Muscle layer of colon (tissue), 2 donors: ENCODE measurements around the gene POU2F3.

ENCODE experiments used
- H3K27ac ChIP-seq: one replicate; pipeline ENCODE4 v1.7.0; 2013; ENCODE audit warnings: low read depth, mild to moderate bottlenecking, low read length, moderate library complexity
- H3K27me3 ChIP-seq, 2 donors: one replicate each; pipeline ENCODE4 v1.7.0; 2013; ENCODE audit warnings: low read length in 2 of 2, mild to moderate bottlenecking in 2 of 2; ENCODE audit not compliant: insufficient read depth in 2 of 2, control insufficient read depth in 1 of 2
- H3K36me3 ChIP-seq: one replicate; pipeline ENCODE4 v1.7.0; 2013; ENCODE audit warnings: mild to moderate bottlenecking, low read length; ENCODE audit not compliant: insufficient read depth
- H3K4me1 ChIP-seq: one replicate; pipeline ENCODE4 v1.7.0; 2013; ENCODE audit warnings: mild to moderate bottlenecking, low read length; ENCODE audit not compliant: insufficient read depth
- H3K4me3 ChIP-seq, 2 donors: one replicate each; pipeline ENCODE4 v1.7.0; 2013; ENCODE audit warnings: low read length in 2 of 2, low read depth in 1 of 2, mild to moderate bottlenecking in 1 of 2, moderate library complexity in 1 of 2
- H3K9ac ChIP-seq: one replicate; pipeline ENCODE4 v1.7.0; 2013; ENCODE audit warnings: low read length
- H3K9me3 ChIP-seq: one replicate; pipeline ENCODE4 v1.7.0; 2013; ENCODE audit warnings: mild to moderate bottlenecking, low read length
- donor health status: abdominal sarcoma.
- donor health status: Adenocarcinoma of cecum.

POU2F3 gene

GRCh38 chr11:120258661-120259060, 18.7 kb downstream of the POU2F3 start:
- no peaks in the 10 kb centered on the region for H3K9me3 ChIP-seq
- H3K36me3 ChIP-seq: no peaks in the 10 kb centered on the region
- no peaks in the 10 kb centered on the region for H3K4me1 ChIP-seq
- no peak overlapping the region for H3K4me3 ChIP-seq
- H3K27ac ChIP-seq: no peak overlapping the region
- H3K9ac ChIP-seq: no peak overlapping the region
- H3K27me3 ChIP-seq: peaks cover 6 to 15% of the 10 kb centered on the region in 2 donors

- H3K9ac ChIP-seq: no peak overlapping the region
These were observed 19.3 kb downstream of the POU2F3 start for GRCh38 chr11:120259241-120259640.

GRCh38 chr11:120259988-120260565, 20.1 kb downstream of the POU2F3 start:
- H3K27ac ChIP-seq: no peak overlapping the region
- peaks cover 0 to 9% of the 10 kb centered on the region in 2 donors for H3K27me3 ChIP-seq
- H3K4me3 ChIP-seq: no peak overlapping the region
- H3K9me3 ChIP-seq: no peaks in the 10 kb centered on the region
- no peaks in the 10 kb centered on the region for H3K36me3 ChIP-seq
- no peaks in the 10 kb centered on the region for H3K4me1 ChIP-seq
- no peak overlapping the region for H3K9ac ChIP-seq

More at GRCh38 chr11:120259241-120259640, 19.3 kb downstream of the POU2F3 start:
- H3K9me3 ChIP-seq: no peaks in the 10 kb centered on the region
- H3K27ac ChIP-seq: no peak overlapping the region
- no peaks in the 10 kb centered on the region for H3K36me3 ChIP-seq
- peaks cover under 1 to 15% of the 10 kb centered on the region in 2 donors for H3K27me3 ChIP-seq
- H3K4me3 ChIP-seq: no peak overlapping the region
- H3K4me1 ChIP-seq: no peaks in the 10 kb centered on the region

GRCh38 chr11:120260616-120261015, 20.7 kb downstream of the POU2F3 start:
- H3K4me3 ChIP-seq: no peak overlapping the region
- no peaks in the 10 kb centered on the region for H3K36me3 ChIP-seq
- no peaks in the 10 kb centered on the region for H3K4me1 ChIP-seq
- H3K9ac ChIP-seq: no peak overlapping the region
- no peak overlapping the region for H3K27ac ChIP-seq
- H3K9me3 ChIP-seq: no peaks in the 10 kb centered on the region
- H3K27me3 ChIP-seq: peaks cover 0 to 4% of the 10 kb centered on the region in 2 donors

GRCh38 chr11:120261321-120261720, 21.4 kb downstream of the POU2F3 start:
- H3K4me1 ChIP-seq: no peaks in the 10 kb centered on the region
- H3K27ac ChIP-seq: no peak overlapping the region
- H3K36me3 ChIP-seq: no peaks in the 10 kb centered on the region
- H3K9me3 ChIP-seq: no peaks in the 10 kb centered on the region
- H3K4me3 ChIP-seq: no peak overlapping the region
- H3K9ac ChIP-seq: no peak overlapping the region
- H3K27me3 ChIP-seq: peaks cover 0 to under 1% of the 10 kb centered on the region in 2 donors

GRCh38 chr11:120261931-120262330, 22.0 kb downstream of the POU2F3 start:
- no peaks in the 10 kb centered on the region for H3K36me3 ChIP-seq
- no peak overlapping the region for H3K27ac ChIP-seq
- H3K4me1 ChIP-seq: no peaks in the 10 kb centered on the region

GRCh38 chr11:120267319-120267718, 27.4 kb downstream of the POU2F3 start:
- Histone ChIP-seq H3K27me3 (no peaks in the 10 kb centered on the region), H3K4me3 (no peak overlapping the region), H3K27ac (no peak overlapping the region), H3K9ac (no peak overlapping the region), H3K4me1 (no peaks in the 10 kb centered on the region), H3K9me3 (no peaks in the 10 kb centered on the region), H3K36me3 (no peaks in the 10 kb centered on the region)

More at GRCh38 chr11:120261931-120262330, 22.0 kb downstream of the POU2F3 start:
- Histone ChIP-seq H3K9ac (no peak overlapping the region), H3K9me3 (no peaks in the 10 kb centered on the region), H3K4me3 (no peak overlapping the region), H3K27me3 (no peaks in the 10 kb centered on the region)

GRCh38 chr11:120268686-120269085, 28.7 kb downstream of the POU2F3 start:
- no peaks in the 10 kb centered on the region for H3K9me3 ChIP-seq
- H3K36me3 ChIP-seq: no peaks in the 10 kb centered on the region
- no peaks in the 10 kb centered on the region for H3K27me3 ChIP-seq
- H3K9ac ChIP-seq: no peak overlapping the region
- H3K4me3 ChIP-seq: no peak overlapping the region
- H3K4me1 ChIP-seq: no peaks in the 10 kb centered on the region
- no peak overlapping the region for H3K27ac ChIP-seq

GRCh38 chr11:120270386-120270785, 30.4 kb downstream of the POU2F3 start:
- Histone ChIP-seq H3K9ac (no peak overlapping the region), H3K36me3 (no peaks in the 10 kb centered on the region), H3K27me3 (no peaks in the 10 kb centered on the region), H3K27ac (no peak overlapping the region), H3K4me1 (no peaks in the 10 kb centered on the region), H3K4me3 (no peak overlapping the region), H3K9me3 (no peaks in the 10 kb centered on the region)

- H3K27me3 ChIP-seq: no peaks in the 10 kb centered on the region
- no peak overlapping the region for H3K27ac ChIP-seq
- no peak overlapping the region for H3K4me3 ChIP-seq
- no peak overlapping the region for H3K9ac ChIP-seq
- H3K4me1 ChIP-seq: no peaks in the 10 kb centered on the region
- H3K36me3 ChIP-seq: no peaks in the 10 kb centered on the region
- H3K9me3 ChIP-seq: no peaks in the 10 kb centered on the region
These were observed 31.7 kb downstream of the POU2F3 start for GRCh38 chr11:120271672-120272071.

GRCh38 chr11:120272303-120272702, 32.4 kb downstream of the POU2F3 start:
- Histone ChIP-seq H3K27ac (no peak overlapping the region), H3K4me1 (no peaks in the 10 kb centered on the region), H3K27me3 (no peaks in the 10 kb centered on the region), H3K36me3 (no peaks in the 10 kb centered on the region), H3K9ac (no peak overlapping the region), H3K4me3 (no peak overlapping the region), H3K9me3 (no peaks in the 10 kb centered on the region)

GRCh38 chr11:120273432-120273831, 33.5 kb downstream of the POU2F3 start:
- Histone ChIP-seq H3K27ac (no peak overlapping the region), H3K27me3 (no peaks in the 10 kb centered on the region), H3K4me1 (no peaks in the 10 kb centered on the region), H3K36me3 (no peaks in the 10 kb centered on the region), H3K4me3 (no peak overlapping the region), H3K9me3 (no peaks in the 10 kb centered on the region), H3K9ac (no peak overlapping the region)
